GM12864 (cell line): ENCODE data around the gene ACO2.

Experiments
- DNase-seq: peaks from one replicate; pipeline ENCODE4 v3.0.0-alpha.2; 2011; ENCODE audit warnings: low read depth
- H3K4me3 ChIP-seq: 2 replicates; pipeline ENCODE4 v1.5.1; 2011; ENCODE audit warnings: mild to moderate bottlenecking, low read depth, low read length, control low read depth
- CTCF ChIP-seq: IDR thresholded peaks from 2 replicates; pipeline ENCODE4 v1.5.1; 2011; ENCODE audit warnings: low read depth, mild to moderate bottlenecking, moderate library complexity, low read length, control low read depth, inconsistent platforms; ENCODE audit errors: missing control alignments

The ACO2 gene

GRCh38 chr22:41500303-41500702, 31.4 kb downstream of the ACO2 start:
- no peak overlapping the region for H3K4me3 ChIP-seq
- peak; percentile 6 for TF ChIP-seq CTCF
- no peak for DNase-seq

GRCh38 chr22:41501209-41501608, 32.3 kb downstream of the ACO2 start:
- DNase-seq = no peak
- no peak overlapping the region for H3K4me3 ChIP-seq
- TF ChIP-seq CTCF = peak; percentile 62

GRCh38 chr22:41504397-41504796, 35.5 kb downstream of the ACO2 start:
- no peak overlapping the region for H3K4me3 ChIP-seq
- no peak for TF ChIP-seq CTCF
- no peak for DNase-seq

GRCh38 chr22:41504816-41505215, 35.9 kb downstream of the ACO2 start:
- no peak for DNase-seq
- no peak overlapping the region for H3K4me3 ChIP-seq
- TF ChIP-seq CTCF = no peak

- DNase-seq = no peak
- no peak for TF ChIP-seq CTCF
- no peak overlapping the region for H3K4me3 ChIP-seq
Observed at GRCh38 chr22:41505511-41506220, 36.7 kb downstream of the ACO2 start.

- DNase-seq = no peak
- H3K4me3 ChIP-seq = no peak overlapping the region
- no peak for TF ChIP-seq CTCF
Observed at GRCh38 chr22:41507330-41508063, 38.6 kb downstream of the ACO2 start.
